Metanephros (tissue), 2 donors: ENCODE measurements around the gene IP6K2. TPM values are rescaled to one million over a fixed set of nuclear protein-coding genes. Genes with fewer than 3 reads are reported as not detected.

ENCODE experiments used
- small RNA-seq: library from RNA; depleted of rRNA; stranded (forward); fragments of <200 nt; gene quantifications from one replicate; pipeline ENCODE3, GENCODE V24; 2014; ENCODE audit warnings: low replicate concordance
- total RNA-seq: library from RNA; depleted of rRNA; stranded (reverse); fragments of >200 nt; gene quantifications from one replicate; pipeline ENCODE4 v1.2.3, GENCODE V29; 2014

IP6K2 gene
- total RNA-seq, result 111 TPM

GRCh38 chr3:48716982-48717746 is at the start of gene IP6K2:
Gene IP6K2, minus strand, starts transcription at chr3:48717221. Its CDS starts 21,930 bp downstream, at chr3:48695291.

GRCh38 chr3:48685603-48686511 is 31.2 kb downstream of the IP6K2 start, which contains the start of gene NCKIPSD:
Gene NCKIPSD, minus strand, starts transcription at chr3:48685915. Its CDS starts 108 bp downstream, at chr3:48685807.

DNA sequence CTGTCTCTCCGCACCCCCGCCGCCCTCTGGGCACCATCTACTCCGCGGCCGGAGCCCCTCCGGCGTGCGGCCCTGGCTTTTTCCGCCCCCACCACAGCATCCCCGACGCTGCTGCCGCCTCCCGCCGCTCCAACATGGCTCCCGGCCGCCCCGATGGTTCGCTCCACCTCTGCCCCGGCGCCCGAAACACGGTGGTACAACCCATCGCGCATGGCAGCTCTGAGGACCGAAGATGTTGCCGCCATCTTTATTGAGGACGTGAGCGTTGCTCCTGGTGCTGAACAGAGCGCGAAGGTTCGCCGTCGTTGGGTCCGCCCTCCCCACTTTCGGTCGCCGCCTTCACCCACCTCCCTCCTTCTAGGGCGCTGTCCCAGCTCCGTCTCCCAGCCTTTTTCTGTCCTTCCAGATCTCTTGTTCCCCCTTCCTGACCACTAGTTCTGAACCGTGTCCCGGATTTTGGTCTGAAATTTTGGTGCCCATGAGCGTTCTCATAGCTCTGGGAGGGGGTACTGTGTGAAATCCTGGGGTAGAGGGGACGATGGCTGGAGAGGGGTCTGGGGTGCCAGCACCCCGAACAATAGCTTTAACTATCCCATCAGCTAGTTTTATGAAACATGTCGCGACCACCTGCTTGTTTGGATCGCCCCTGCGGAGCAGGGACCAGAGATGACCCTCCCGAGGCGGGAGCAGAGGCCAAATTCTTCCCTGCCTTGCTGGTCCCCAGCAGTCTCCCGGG is 54.1 kb downstream of the IP6K2 start, which contains the start of gene CELSR3:
Gene CELSR3, minus strand, starts transcription at position 134 of the 736 bp plus-strand sequence. CDS start 252 bp downstream, outside the sequence.

Small RNAs within 50 kb of the gene (small RNA-seq; reads per million reads assigned to genes)
- not detected for gene AC141002.1

Other genes with a start within 250 kb of the IP6K2 start
- gene SHISA5, start 213.0 kb downstream of the IP6K2 start, total RNA-seq, result 67.4 TPM
- gene PFKFB4, start 160.4 kb downstream of the IP6K2 start, total RNA-seq, result 8.2 TPM
- 0.29 TPM for gene UCN2, start 153.4 kb downstream of the IP6K2 start, total RNA-seq
- 27.4 TPM for gene COL7A1, start 121.9 kb downstream of the IP6K2 start, total RNA-seq
- gene UQCRC1, start 107.6 kb downstream of the IP6K2 start, total RNA-seq, result 253 TPM
- gene TMEM89, start 95.5 kb downstream of the IP6K2 start, total RNA-seq, result not detected
- gene SLC26A6, start 81.8 kb downstream of the IP6K2 start, total RNA-seq, result 25.6 TPM
- gene CELSR3, start 54.3 kb downstream of the IP6K2 start, total RNA-seq, result 0.70 TPM
- gene NCKIPSD, start 31.3 kb downstream of the IP6K2 start, total RNA-seq, result 19.3 TPM
- gene PRKAR2A, start 130.7 kb upstream of the IP6K2 start, total RNA-seq, result 24.2 TPM
- 15.2 TPM for gene SLC25A20, start 181.7 kb upstream of the IP6K2 start, total RNA-seq
- gene ARIH2, start 201.6 kb upstream of the IP6K2 start, total RNA-seq, result 86.1 TPM